ENCODE data around the gene TRIM65.

DNA sequence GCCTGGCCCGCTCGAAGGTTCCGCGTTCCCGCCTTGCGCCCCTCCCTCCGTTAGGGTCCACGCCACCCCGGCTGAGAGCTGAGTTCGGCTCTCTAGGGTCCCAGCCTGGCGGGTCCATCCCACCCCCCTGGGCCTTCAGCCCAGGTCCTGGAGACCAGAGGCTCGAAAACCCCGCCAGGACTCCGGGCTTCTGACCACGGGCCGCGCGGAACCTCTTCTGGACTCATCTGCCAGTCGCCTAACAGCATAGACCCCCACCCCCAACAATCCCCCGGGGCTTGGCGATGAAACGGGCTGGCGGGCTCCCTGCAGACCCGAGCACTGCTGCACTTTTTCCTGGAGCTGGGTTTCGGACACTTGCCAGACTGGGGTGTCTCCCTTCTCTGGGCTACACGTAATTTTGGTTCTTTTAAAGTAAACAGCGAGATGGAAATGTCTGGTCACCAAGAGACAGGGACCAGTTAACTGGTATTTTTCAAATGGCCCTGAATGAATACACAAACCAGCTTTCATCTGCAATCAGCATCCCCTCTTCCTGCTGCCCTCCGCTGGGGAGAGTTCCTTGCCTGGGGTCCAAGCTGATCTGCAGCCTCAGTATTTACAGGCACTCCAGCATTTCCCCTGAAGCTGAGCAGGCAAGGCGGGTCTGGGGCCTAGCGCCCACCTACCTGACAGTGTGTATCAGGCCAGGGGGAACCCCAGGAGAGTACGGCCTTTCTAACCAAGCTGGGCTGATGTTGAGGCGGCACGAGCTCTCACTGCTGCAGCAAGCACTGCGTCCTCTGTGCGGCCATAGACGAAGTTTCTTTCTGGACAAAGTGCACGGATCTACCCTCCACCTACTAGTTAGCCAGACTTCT is 639 bp upstream of the TRIM65 start:
- TF ChIP-seq, protein P1, sequence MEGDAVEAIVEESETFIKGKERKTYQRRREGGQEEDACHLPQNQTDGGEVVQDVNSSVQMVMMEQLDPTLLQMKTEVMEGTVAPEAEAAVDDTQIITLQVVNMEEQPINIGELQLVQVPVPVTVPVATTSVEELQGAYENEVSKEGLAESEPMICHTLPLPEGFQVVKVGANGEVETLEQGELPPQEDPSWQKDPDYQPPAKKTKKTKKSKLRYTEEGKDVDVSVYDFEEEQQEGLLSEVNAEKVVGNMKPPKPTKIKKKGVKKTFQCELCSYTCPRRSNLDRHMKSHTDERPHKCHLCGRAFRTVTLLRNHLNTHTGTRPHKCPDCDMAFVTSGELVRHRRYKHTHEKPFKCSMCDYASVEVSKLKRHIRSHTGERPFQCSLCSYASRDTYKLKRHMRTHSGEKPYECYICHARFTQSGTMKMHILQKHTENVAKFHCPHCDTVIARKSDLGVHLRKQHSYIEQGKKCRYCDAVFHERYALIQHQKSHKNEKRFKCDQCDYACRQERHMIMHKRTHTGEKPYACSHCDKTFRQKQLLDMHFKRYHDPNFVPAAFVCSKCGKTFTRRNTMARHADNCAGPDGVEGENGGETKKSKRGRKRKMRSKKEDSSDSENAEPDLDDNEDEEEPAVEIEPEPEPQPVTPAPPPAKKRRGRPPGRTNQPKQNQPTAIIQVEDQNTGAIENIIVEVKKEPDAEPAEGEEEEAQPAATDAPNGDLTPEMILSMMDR (IDR thresholded peaks at IDR 0.05): no peak
- TF ChIP-seq POLR2A (IDR thresholded peaks at IDR 0.05): peak; percentile 1
